Sigmoid colon (tissue), 7 donors: ENCODE results near the gene ZNF135. TPM values are rescaled to one million over a fixed set of nuclear protein-coding genes. Genes with fewer than 3 reads are reported as not detected.

Experiments
- DNase-seq: peaks from one replicate; pipeline ENCODE4 v3.0.0-alpha.2; 2019
- H3K27ac ChIP-seq, 4 donors: fragments of 200-600 bp; sonication (generic); one replicate each; pipeline ENCODE4 v1.5.1; 2016 to 2019; ENCODE audit warnings: mild to moderate bottlenecking in 1 of 4
- H3K27me3 ChIP-seq, 3 donors: fragments of 200-600 bp; sonication (generic); one replicate each; pipeline ENCODE4 v1.5.1; 2019; ENCODE audit warnings: mild to moderate bottlenecking in 1 of 3
- H3K36me3 ChIP-seq, 4 donors: fragments of 200-600 bp; sonication (generic); one replicate each; pipeline ENCODE4 v1.5.1; 2016 to 2019
- H3K4me1 ChIP-seq, 4 donors: fragments of 200-600 bp; sonication (generic); one replicate each; pipeline ENCODE4 v1.5.1; 2017 to 2019
- H3K4me3 ChIP-seq, 4 donors: fragments of 200-600 bp; sonication (generic); one replicate each; pipeline ENCODE4 v1.5.1; 2017 to 2019; ENCODE audit warnings: mild to moderate bottlenecking in 2 of 4, moderate library complexity in 1 of 4
- H3K9me3 ChIP-seq, 4 donors: fragments of 200-600 bp in 3 of 4; sonication (generic) in 3 of 4; one replicate each; pipeline versions ENCODE4 v1.5.1 to v1.6.1; 2013 to 2019
- CTCF ChIP-seq, 4 experiments: fragments of 450-650 bp in 3 of 4; fragments of 200-600 bp in 1 of 4; IDR thresholded peaks; one replicate each; pipeline ENCODE4 v1.5.1; 2016 to 2019; ENCODE audit warnings: antibody characterized with exemption in 4 of 4, mild to moderate bottlenecking in 3 of 4, moderate library complexity in 2 of 4
- EP300 ChIP-seq, 4 donors: sonication (generic); formaldehyde crosslinking; IDR thresholded peaks; one replicate each; pipeline ENCODE4 v1.6.1; 2017; ENCODE audit warnings: antibody characterized with exemption in 4 of 4
- POLR2A ChIP-seq, 2 donors: fragments of 450-650 bp; IDR thresholded peaks; one replicate each; pipeline ENCODE4 v1.6.1; 2016; ENCODE audit warnings: antibody characterized with exemption in 2 of 2, mild to moderate bottlenecking in 2 of 2, moderate library complexity in 2 of 2
- POLR2AphosphoS5 ChIP-seq, 4 donors: sonication (generic); formaldehyde crosslinking; IDR thresholded peaks; one replicate each; pipeline ENCODE4 v1.6.1; 2017; ENCODE audit warnings: antibody characterized with exemption in 4 of 4
- WGBS, 2 donors: extraction: QIAGEN DNeasy Blood & Tissue Kit; methylation state at CpG; one replicate each; pipeline ENCODE4 v1.1.7; 2013; 5-methylcytosine and 5-hydroxymethylcytosine counted together
- intact Hi-C: fragments of 100-400 bp; cut with DNase I; formaldehyde crosslinking; loops from one replicate; pipeline ENCODE4 v1.15.1; 2023
- polyA plus RNA-seq, 3 donors: library from polyadenylated mRNA; stranded (reverse); fragments of 200-250 nt; gene quantifications; one replicate each; pipeline ENCODE4 v1.2.3, GENCODE V29; 2013
- total RNA-seq, 4 donors: library from RNA; depleted of rRNA; stranded (reverse); fragments of >200 nt; gene quantifications; one replicate each; pipeline ENCODE4 v1.1.0, GENCODE V29; 2016
- donor health status: healthy with polysubstance abuse.
- donor health status: Bipolar disorder and iron deficiency.
- donor health status: healthy.

ZNF135 gene
- total and polyA plus RNA-seq, 7 donors: 0.46 to 10.0 (median 6.1) TPM

GRCh38 chr19:58093071-58093470, 34.0 kb downstream of the ZNF135 start:
- no peak for TF ChIP-seq EP300 (IDR thresholded peaks at IDR 0.05)
- no peak for TF ChIP-seq POLR2AphosphoS5 (IDR thresholded peaks at IDR 0.05)
- no peak for TF ChIP-seq POLR2A (IDR thresholded peaks at IDR 0.05)
- no peak for TF ChIP-seq CTCF (IDR thresholded peaks at IDR 0.05)
- intact Hi-C loops: no loop called here
- Histone ChIP-seq H3K36me3 (peaks cover 0 to 15% (median 8%) of the 10 kb centered on the region in 4 donors), H3K27ac (no peak overlapping the region), H3K27me3 (no peaks in the 10 kb centered on the region), H3K4me3 (no peak overlapping the region), H3K9me3 (peaks cover 0 to 22% (median 0%) of the 10 kb centered on the region in 4 donors), H3K4me1 (peaks cover 0 to 14% (median 12%) of the 10 kb centered on the region in 4 donors)
- WGBS, 2 donors: 94 to 95% methylated on average over 7 of the region's 7 CpGs
- no peak for DNase-seq

- H3K4me1 ChIP-seq: peaks cover 0 to 17% (median 15%) of the 10 kb centered on the region in 4 donors
- TF ChIP-seq POLR2AphosphoS5 (IDR thresholded peaks at IDR 0.05) (no peak), EP300 (IDR thresholded peaks at IDR 0.05) (no peak), POLR2A (IDR thresholded peaks at IDR 0.05) (no peak), CTCF (IDR thresholded peaks at IDR 0.05) (no peak)
- H3K27me3 ChIP-seq: no peaks in the 10 kb centered on the region
- no peak for DNase-seq
- H3K27ac ChIP-seq: no peak overlapping the region
- 96 to 98% methylated on average over 10 of the region's 10 CpGs for WGBS, 2 donors
- no peaks in the 10 kb centered on the region for H3K36me3 ChIP-seq
- H3K4me3 ChIP-seq: no peak overlapping the region
- intact Hi-C loops: no loop called here
- H3K9me3 ChIP-seq: peaks cover 0 to 18% (median 0%) of the 10 kb centered on the region in 4 donors
Measured at GRCh38 chr19:58095328-58095727, 36.2 kb downstream of the ZNF135 start.

GRCh38 chr19:58096884-58097283, 37.8 kb downstream of the ZNF135 start:
- Histone ChIP-seq H3K9me3 (peaks cover 0 to 15% (median 0%) of the 10 kb centered on the region in 4 donors), H3K4me3 (peak overlapping the region in 3 of 4 donors; percentile 87 to 96 (median 89)), H3K27ac (peak overlapping the region in 3 of 4 donors; percentile 87 to 94 (median 92)), H3K4me1 (peaks cover 0 to 17% (median 15%) of the 10 kb centered on the region in 4 donors), H3K36me3 (no peaks in the 10 kb centered on the region), H3K27me3 (no peaks in the 10 kb centered on the region)
- 93 to 96% methylated on average over 13 of the region's 13 CpGs for WGBS, 2 donors
- TF ChIP-seq POLR2AphosphoS5 (IDR thresholded peaks at IDR 0.05): no peak
- no peak for TF ChIP-seq CTCF (IDR thresholded peaks at IDR 0.05)
- TF ChIP-seq POLR2A (IDR thresholded peaks at IDR 0.05): no peak
- no peak for TF ChIP-seq EP300 (IDR thresholded peaks at IDR 0.05)
- intact Hi-C loops: no loop called here
- DNase-seq: no peak

GRCh38 chr19:58097349-58097748, 38.3 kb downstream of the ZNF135 start:
- intact Hi-C loops: no loop called here
- WGBS, 2 donors: 56 to 59% methylated on average over 8 of the region's 8 CpGs
- no peak for DNase-seq
- H3K9me3 ChIP-seq: peaks cover 0 to 15% (median 1%) of the 10 kb centered on the region in 4 donors
- peak overlapping the region; percentile 87 to 99 (median 92) for H3K4me3 ChIP-seq
- H3K27me3 ChIP-seq: no peaks in the 10 kb centered on the region
- H3K36me3 ChIP-seq: no peaks in the 10 kb centered on the region
- H3K4me1 ChIP-seq: peaks cover 0 to 17% (median 15%) of the 10 kb centered on the region in 4 donors
- peak overlapping the region; percentile 87 to 94 (median 92) for H3K27ac ChIP-seq
- TF ChIP-seq EP300 (IDR thresholded peaks at IDR 0.05): no peak
- TF ChIP-seq POLR2AphosphoS5 (IDR thresholded peaks at IDR 0.05): no peak
- no peak for TF ChIP-seq CTCF (IDR thresholded peaks at IDR 0.05)
- no peak for TF ChIP-seq POLR2A (IDR thresholded peaks at IDR 0.05)
